Eye (tissue), 1 donor: ENCODE results near the gene RNF126.
A peak's percentile ranks its signal among the peaks of the same experiment; 100 is the strongest.
"Not testable (repeated sequence)": the region's sequence is repeated elsewhere in the genome, so short reads cannot be mapped to it uniquely, and the experiment has no call there.

Experiments
- DNase-seq: peaks from one replicate; pipeline ENCODE4 v3.0.0-alpha.2; 2015

Gene RNF126

DNA sequence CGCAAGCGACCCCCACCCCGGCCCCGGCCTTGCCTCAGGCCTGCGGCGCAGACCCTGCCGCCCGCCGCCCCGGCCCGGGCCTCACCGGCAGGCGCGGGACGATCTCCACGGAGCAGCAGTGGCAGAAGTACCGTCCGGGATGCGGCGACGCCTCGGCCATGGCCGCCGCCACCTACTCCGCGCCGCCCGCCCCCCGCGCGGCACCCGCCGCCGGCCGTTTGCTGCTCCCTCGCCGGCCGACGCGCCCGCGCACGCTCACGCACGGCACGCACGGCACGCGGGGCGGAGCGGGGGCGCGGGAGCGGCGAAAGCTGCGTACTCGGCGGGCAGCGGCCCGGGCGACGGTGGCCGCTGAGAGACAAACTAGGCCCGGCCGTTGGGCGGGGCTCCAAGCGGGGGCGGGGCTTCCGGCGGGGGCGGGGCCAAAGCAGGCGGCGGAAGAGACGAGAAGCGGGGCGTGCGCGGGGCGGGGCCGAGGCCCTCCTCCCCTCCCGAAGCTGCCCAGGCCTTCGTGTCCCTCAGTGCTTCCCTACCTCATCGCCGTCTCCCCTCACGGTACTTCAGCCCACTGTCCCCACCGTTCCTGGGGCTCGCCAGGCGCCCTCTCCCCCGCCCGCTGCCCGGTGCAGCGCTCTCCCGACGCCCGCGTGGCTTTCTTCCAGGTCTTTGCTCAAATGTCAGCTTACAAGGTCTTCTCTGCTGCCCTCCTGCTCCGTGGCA is at the start of gene RNF126:
RNF126 (minus strand) TSS at position 253 of the 720 bp plus-strand sequence; CDS start at position 160, 93 bp downstream.
- DNase-seq: peak; percentile 95

DNA sequence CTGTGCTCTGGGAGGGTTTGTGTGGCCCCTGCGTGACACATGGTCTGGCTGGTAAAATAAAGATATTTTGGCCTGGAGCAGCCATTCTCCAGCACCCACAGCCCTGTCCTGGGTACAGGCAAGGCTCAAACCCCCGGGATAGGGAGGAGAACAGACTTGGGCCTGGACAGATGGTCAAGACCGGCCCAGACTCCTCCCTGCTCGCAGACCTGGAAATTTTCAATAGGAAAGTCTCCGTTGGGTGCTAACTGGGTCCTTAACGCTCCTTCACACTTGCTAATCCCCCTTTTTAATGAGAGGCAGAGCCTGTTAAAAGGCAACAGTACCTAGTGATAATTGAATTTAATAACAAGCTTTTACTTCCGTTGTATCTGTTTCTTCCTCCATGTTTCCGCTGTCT is 48.2 kb upstream of the RNF126 start:
- no peak for DNase-seq

DNA sequence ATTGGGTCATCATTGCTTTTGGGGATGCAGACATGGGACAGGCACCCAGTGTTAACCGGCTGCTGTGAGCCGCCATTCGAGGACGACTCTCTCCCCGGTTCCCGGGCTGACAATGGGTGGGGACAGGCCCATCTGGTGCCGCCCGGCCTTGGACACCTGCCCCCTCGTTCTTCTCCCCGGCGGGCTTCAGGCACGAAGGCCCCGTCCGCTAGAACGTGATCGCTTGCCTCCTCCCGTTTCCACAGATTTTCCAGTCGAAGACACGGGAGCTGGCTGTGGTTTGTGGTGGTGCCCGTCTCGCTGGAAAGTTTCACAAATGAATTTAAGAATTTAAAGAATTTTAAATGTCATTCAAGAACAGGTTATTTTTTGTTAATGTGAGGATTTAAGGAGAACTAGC is 47.8 kb upstream of the RNF126 start:
- peak; percentile 53 for DNase-seq

DNA sequence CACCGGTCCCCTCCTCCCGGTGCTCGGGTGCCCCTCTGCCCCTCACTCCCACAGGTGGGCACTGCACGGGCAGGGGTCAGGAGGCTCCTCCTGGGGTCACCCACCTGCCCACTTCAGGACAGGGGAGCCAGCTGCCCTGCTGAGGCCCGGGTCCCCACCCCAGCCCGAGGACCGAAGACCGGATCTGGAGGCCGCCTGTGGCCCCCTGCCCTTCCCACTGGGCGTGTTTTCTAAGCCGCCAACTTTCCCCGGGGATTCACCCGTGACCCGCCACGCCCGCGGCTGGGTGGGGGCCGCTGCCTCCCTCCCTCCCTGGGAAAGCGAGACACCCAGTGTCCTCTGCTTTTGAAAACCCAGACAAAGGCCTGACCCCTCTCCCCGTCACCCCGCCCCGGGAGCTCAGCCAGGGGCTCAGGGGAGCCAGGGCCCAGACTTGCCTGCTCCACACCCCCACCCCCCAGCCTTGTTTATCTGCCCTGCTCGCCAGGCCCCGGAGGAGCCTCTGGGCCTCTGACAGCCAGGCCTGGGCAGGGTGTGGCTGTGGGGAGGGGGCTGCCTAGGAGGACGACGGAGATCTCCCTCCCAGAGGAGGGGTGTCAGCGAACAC is 47.1 kb upstream of the RNF126 start:
- DNase-seq: peak; percentile 48

DNA sequence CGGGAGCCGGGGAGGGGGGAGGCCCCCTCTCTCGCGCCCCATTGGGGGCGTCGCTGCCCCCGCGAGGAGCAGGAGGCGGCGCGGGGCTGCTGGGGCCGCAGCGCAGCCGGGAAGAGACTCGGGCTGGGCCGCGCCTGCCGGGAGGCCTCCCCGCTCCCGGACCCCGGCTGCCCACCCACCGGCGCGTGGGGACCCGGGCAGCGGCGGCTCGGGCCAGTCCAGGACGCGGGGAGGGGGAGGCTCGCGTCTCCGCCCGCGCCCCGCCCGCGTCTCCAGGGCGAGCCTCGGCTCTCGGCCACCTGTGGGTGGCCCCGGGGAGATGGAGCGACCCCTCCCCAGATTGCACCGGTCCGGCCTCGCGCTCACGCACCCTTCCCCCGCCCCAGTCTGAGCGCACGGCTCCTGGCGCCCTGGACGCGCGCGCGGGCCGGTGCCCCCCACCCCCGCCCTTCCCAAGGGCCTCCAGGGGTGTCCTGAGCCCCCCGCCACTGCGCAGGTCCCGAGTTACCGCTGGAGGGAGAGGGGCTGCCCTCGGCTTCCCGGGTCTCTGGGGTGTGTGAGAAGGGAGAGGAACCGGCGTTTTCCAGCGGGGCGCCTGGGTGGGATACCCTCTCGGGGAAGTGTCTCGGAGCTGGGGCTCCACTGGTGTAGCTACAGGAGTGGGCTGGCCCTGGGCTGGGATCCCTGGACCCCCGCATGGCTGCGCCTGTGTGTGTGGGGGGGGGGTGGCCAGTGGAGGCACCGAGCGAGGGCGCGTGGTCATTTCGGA is 46.4 kb upstream of the RNF126 start:
- DNase-seq: peak; percentile 45

DNA sequence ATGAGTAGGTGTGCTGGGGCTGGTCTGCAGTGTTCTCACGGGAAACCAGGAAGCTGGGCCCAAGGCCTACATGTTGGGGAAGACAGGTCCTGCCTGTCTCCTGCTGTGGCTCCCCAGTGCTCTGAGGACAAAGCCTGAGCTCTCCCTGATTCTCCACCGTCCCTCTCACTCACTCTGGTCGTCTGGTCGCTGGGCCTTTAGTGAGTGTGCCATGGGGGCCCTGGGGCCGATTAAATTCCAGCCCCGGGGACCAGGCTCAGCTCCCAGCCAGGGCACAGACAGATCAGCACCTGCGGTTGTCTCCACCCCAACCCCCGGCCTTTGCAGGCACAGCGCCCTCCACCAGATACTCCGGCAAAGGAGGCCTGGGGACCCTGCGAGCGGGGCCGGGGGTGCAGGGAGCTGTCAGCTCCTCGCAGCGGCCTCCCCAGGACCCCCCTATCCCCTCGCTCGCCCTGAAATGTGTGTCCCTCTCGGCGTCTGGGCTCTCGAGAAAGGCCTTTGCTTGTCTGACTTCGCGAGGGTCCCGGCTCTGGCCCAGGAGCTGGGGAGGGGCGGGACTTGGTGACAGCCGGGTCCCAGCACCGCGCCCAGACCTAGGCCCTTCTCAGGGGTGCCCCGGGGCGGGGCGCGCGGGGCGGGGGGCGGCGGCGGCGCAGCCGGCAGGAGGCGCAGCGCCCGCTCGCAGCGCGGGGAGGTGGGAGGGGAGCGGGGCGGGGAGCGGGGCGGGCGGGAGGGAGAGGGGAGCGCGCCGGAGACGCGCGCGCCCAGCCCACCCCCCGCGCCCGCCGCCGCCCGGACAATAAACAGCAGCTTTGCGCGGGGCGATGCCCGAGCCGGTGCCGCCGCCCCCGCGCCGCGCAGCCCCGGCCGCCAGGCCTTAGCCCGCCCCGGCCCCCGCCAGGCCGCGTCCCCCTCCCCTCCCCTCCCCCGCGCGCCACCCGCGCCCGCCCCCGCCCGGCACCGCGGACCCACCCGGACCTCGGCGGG is 45.4 kb upstream of the RNF126 start, which contains the start of gene PALM:
PALM (plus strand) TSS at position 782 of the 990 bp plus-strand sequence. CDS start 212 bp downstream, outside the sequence.
- DNase-seq: peak; percentile 84

DNA sequence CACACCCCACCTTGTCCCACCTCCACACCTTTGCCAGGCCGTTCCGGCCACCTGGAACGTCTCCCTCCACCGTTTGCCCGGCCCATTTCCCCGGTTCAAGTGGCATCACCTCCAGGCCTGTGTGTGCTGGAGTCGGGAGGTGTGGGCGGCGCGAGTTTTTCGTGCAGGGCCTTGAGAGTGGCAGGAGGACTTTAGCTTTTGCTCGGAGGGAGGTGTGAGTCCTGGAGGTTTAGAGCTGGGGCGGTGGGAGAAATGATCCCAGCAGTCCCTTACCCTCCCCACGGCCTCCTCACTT is 41.4 kb upstream of the RNF126 start:
- DNase-seq: no peak

DNA sequence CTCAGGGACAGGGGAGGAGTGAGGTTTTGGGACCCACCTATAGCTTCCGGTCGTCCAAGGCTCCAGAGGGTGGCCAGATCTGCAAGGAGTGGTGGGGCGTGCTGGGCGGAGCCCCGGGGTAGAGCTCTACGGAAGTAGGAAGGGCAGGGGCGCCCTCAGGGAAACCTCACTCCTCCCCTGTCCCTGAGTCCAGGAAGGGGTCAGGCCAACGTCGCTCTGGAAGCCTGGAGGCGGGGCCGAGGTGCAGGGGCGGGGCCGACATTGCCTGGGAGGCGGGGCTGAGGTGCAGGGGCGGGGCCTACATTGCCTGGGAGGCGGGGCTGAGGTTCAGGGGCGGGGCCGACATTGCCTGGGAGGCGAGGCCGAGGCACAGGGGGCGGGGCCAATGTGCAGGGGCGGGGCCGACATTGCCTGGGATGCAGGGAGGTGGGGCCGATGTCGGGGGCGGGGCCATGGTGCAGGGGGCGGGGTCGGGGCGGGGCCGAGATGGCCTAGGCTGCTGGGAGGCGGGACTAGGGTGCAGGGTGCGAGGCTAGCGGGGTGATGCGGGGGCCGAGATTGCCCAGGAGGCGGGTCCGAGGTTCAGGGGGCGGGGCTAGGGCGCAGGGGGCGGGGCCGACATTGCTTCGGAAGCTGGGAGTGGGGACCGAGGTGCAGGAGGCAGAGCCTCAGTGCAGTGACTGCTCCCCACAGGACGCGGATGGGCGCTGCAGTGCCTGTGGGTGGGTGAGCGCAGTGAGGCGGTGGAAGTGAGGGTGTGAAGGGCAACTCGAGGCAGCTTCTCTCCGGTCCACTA is 40.8 kb upstream of the RNF126 start:
- peak; percentile 80 for DNase-seq

DNA sequence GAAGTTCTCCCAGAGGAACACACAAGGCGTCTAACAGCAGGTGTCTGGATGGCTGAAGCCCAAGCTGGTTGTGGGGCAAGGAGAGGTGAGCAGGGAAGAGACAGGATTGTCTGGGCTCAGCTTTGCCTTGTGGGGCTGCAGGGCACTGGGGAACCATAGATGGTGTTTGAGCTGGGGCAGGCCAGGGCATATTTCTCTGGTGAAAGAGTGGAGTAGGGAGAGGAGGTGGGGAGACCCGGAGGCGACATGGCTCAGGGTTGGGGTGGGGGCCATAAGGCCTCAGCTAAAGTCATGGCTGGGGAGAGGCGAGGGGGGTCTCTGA is 40.3 kb upstream of the RNF126 start:
- no peak for DNase-seq

DNA sequence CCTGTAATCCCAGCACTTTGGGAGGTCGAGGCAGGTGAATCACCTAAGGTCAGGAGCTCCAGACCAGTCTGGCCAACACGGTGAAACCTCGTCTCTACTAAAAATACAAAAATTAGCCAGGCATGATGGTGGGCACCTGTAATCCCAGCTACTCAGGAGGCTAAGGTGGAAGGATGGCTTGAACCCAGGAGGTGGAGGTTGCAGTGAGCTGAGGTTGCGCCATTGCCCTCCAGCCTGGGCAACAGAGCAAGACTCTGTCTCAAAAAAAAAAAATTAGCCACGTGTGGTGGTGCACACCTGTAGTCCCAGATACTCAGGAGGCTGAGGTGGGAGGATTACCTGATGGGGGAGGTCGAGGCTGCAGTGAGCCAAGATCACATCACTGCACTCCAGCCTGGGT is 39.8 kb upstream of the RNF126 start:
- not testable (repeated sequence) for DNase-seq

DNA sequence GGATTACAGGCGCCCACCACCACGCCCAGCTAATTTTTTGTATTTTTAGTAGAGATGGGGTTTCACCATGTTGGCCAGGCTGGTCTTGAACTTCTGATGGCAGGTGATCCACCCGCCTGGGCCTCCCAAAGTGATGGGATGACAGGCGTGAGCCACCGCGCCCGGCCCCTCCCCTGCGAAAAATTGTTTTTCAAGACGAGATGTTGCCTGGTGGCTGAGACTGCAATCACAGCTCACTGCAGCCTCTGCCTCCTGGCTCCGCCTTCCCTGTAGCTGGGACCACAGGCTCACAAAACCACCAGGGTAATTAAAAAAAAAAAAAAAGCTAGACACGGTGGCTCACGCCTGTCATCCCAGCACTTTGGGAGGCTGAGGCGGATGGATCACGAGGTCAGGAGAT is 36.9 kb upstream of the RNF126 start:
- DNase-seq: not testable (repeated sequence)

DNA sequence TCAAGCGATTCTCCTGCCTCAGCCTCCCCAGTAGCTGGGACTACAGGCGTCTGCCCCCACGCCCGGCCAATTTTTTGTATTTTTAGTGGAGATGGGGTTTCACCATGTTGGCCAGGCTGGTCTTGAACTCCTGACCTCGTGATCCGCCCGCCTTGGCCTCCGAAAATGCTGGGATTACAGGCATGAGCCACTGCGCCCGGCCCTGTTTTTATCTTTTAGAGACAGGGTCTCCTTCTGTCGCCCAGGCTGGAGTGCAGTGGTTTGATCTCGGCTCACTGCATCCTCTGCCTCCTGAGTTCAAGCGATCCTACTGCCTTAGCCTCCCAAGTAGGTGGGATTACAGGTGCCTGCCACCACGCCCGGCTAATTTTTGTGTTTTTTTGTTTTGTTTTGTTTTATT is 35.5 kb upstream of the RNF126 start:
- not testable (repeated sequence) for DNase-seq

DNA sequence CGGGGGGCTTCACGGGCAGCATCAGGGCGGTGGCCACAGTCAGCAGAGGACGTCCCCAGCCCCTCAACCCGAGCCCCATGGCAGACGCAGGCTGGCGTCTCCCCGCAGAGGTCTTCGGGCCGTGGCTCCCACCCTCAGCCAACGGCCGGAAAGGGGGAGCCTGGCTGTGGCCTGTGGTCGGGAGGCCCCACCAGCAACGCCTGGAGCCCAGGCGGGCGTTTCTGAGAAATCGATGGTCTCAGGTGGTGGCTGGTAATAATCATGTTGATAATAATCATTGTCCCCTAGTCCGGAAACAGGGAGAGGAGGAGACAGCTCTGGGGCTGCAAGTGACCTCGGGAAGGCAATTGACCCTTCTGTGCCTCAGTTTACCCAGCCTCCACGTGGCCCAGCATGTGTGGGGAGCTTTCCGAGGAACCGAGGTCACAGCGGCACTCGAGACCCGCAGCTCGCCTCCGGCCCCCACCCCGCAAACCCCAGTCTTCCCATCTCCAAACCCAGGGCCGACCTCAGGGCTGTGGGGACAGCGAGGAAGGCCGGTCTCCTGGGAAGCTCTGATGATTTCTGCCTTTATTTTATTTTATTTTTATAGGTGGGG is 32.4 kb upstream of the RNF126 start, which contains the start of gene PRSS57:
PRSS57 (minus strand) TSS at position 101 of the 598 bp plus-strand sequence; CDS start at position 79, 22 bp downstream.
- no peak for DNase-seq

DNA sequence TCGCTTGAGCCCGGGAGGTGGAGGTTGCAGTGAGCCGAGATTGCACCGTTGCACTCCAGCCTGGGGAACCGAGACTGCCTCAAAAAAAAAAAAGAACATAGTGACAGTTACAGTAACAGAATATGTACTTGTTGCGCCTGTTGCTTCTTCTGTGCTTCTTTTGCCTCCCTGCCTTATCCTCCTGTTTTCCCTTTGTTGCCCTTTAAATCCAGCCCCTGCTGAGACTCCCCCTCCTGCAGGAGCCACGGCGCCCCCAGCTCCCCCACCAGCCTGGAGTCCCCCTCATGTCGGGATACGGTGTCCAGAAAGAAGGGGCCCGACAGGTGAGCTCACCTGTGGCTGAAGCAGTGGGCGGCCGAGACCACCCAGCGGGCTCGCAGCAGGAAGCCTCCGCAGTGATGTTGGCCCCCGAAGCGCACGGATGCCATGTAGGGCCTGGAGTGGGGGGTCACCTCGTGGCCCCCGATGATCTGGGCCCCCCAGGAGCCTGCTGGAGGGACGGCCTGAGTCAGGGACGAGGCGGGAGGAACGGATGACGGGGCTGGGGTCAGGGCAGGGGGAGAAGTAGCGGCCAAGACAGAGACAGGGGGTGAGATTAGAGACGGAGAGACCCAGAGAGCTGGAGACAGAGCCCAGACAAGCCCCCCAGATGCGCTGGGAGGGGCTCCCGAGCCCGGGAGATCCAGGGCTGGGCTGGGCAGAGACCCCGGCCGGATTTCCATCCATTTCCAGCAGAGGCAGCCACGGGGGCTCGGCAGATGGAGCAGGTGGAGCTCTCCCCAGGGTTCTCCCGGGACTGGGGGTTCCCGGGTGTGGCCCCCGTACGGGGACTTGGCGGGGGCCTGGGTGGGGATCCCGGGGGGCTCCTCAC is 31.7 kb upstream of the RNF126 start:
- no peak for DNase-seq

DNA sequence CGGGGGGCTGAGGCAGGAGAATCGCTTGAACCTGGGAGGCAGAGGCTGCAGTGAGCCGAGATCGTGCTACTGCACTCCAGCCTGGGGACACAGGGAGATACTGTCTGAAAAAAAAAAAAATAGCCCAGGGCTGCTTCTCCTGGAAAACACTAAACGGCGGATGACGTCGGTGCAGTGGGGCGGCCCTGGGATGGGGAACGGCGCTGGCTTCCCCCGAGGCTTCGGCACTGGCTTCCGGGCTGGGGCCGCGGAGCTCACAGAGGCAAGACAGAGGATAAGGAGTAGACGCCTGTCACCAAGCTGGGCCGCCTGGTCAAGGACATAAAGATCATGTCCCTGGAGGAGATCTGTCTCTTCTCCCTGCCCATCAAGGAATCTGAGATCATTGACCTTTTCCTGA is 27.2 kb upstream of the RNF126 start:
- DNase-seq: no peak

DNA sequence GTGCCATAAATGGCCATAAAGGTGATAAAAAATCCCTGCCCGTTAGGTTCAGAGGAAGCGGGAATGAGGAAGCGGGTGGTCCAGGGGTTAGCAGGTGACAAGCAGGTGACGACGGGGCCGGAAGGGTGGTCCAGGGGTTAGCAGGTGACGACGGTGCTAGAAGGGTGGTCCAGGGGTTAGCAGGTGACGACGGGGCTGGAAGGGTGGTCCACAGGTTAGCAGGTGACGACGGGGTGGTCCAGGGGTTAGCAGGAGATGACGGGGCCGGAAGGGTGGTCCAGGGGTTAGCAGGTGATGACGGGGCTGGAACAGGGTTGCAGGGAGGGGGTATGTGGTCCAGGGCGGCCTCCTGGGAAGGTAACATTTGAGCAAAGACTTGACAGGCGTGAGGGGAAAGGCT is 26.0 kb upstream of the RNF126 start:
- no peak for DNase-seq

DNA sequence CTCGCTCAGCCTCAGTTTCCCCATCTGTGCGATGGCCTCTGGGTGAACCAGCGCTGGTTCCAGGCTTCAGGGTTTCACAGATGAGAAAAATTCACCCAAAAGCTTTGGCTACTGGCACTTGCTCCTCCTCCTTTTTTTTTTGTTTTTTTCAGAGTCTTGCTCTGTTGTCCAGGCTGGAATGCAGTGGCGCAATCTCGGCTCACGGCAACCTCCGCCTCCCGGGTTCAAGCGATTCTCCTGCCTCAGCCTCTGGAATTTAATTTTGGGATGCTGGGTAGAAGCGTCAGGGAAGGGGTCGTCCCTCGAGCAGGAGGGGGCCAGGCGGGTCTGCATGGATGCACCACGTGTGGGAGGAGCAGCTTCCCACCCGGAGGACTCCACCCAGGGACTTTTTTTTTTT is 25.2 kb upstream of the RNF126 start:
- no peak for DNase-seq

DNA sequence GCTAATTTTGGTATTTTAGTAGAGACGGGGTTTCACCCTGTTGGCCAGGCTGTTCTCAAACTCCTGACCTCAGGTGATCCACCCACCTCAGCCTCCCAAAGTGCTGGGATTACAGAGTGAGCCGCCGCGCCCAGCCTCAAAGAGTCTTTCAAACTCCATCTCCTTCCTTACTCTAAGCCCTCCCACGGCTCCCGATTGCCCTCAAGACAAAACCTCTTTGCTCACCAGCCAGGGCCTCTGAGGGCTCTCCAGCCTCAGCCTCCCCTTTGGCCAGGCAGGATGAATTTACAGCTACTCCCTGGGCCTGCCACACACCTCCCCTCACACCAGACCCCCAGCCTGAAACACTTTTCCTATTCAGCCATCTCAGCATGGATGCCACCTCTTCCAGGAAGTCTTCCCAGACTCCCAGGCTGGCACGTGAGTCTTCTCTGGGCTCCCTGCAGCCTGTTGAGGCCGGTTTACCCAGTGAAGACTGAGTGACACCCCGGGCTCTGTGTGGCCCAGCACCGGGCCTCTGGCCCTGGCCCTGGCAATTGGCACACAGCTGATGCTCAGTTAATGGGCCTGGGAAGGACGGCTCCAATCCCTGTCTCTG is 24.7 kb upstream of the RNF126 start:
- DNase-seq: no peak

DNA sequence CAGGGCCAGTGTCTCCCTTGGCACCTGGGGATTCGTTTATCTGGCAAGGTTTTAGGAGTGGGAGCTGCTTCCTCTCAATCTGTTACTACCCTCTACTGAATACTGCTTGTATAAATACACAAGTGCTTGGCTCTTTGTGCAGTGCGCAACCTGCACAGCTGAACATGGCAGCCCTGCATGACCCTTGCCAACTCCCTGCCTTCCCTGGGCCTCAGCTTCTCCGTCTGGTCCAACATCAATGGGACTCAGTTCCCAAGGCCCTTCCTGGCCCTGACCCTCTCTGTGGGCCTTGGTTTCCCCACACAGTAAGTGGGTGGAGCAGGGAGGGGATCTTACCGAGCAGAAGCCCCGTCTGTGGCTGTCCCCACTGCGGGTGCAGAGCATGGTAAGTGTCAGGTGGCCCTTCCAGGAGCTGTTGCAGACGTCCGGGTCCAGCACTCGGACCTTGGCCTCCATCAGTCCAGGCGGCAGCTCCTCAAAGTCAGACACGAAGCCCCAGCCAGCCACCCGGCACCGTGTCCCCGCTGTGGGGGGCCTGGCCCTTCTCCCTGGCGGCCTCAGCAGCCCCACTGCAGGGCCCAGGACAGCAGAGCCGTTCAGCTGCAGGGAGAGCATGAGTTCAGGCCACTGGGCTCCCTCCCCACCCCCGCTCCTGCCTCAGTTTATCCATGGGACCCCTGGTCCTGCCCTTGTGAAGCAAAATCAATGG is 23.7 kb upstream of the RNF126 start:
- DNase-seq: no peak
